Effector memory CD4-positive, alpha-beta T cell (primary cell): ENCODE data around the gene SIM2.

Experiments
- DNase-seq, 3 donors: peaks; one replicate each; pipeline ENCODE4 v3.0.0-alpha.2; 2020
- H3K27ac ChIP-seq: 2 replicates; pipeline ENCODE4 v1.7.0; 2013; ENCODE audit warnings: mild to moderate bottlenecking, low read length, moderate library complexity; ENCODE audit not compliant: insufficient read depth, poor library complexity, severe bottlenecking
- H3K27me3 ChIP-seq: replicated peaks from 2 replicates; pipeline ENCODE4 v1.7.0; 2013; ENCODE audit warnings: mild to moderate bottlenecking, low read length; ENCODE audit not compliant: insufficient read depth, control insufficient read depth, poor library complexity, severe bottlenecking
- H3K36me3 ChIP-seq: 2 replicates; pipeline ENCODE4 v1.7.0; 2013; ENCODE audit warnings: mild to moderate bottlenecking, low read length, moderate library complexity; ENCODE audit not compliant: control insufficient read depth, insufficient read depth
- H3K4me1 ChIP-seq: 2 replicates; pipeline ENCODE4 v1.7.0; 2013; ENCODE audit warnings: low read length, mild to moderate bottlenecking; ENCODE audit not compliant: control insufficient read depth, insufficient read depth, poor library complexity, severe bottlenecking
- H3K4me3 ChIP-seq: 2 replicates; pipeline ENCODE4 v1.7.0; 2013; ENCODE audit warnings: low read length, low read depth, mild to moderate bottlenecking; ENCODE audit not compliant: insufficient read depth, poor library complexity, severe bottlenecking
- H3K9me3 ChIP-seq: 2 replicates; pipeline ENCODE4 v1.7.0; 2013; ENCODE audit warnings: mild to moderate bottlenecking, low read length, moderate library complexity; ENCODE audit not compliant: control insufficient read depth

The SIM2 gene

DNA sequence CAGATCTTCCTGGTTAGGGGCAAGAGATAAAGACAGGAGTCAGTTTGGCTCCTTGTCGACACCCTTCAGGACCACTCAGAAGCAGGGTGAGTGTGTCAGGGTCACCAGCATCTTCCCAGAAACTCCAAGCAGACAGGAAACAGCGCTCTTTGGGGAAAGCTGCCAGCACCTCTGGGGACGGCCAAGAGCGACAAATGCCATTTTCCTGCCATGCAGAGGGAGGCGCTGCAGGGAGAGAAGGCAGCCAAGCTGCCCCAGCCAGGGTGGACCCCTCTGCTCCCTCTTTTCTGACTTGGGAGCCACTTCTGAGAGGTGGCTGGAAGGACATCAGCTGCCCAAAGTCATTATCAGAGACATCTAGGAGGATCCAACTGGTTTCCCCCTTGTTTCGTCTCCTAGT lies 29.0 kb downstream of the SIM2 start:
- Histone ChIP-seq H3K27ac (no peak overlapping the region), H3K4me1 (no peaks in the 10 kb centered on the region), H3K4me3 (no peak overlapping the region), H3K27me3 (no peaks in the 10 kb centered on the region), H3K36me3 (no peaks in the 10 kb centered on the region), H3K9me3 (no peaks in the 10 kb centered on the region)
- no peak for DNase-seq

GRCh38 chr21:36728371-36729111 lies 29.6 kb downstream of the SIM2 start:
- H3K4me3 ChIP-seq, result no peak overlapping the region
- no peak overlapping the region for H3K27ac ChIP-seq
- H3K36me3 ChIP-seq, result no peaks in the 10 kb centered on the region
- no peaks in the 10 kb centered on the region for H3K27me3 ChIP-seq
- DNase-seq, result no peak
- no peaks in the 10 kb centered on the region for H3K9me3 ChIP-seq
- no peaks in the 10 kb centered on the region for H3K4me1 ChIP-seq

- Histone ChIP-seq H3K36me3 (no peaks in the 10 kb centered on the region), H3K27me3 (no peaks in the 10 kb centered on the region), H3K9me3 (no peaks in the 10 kb centered on the region)
Measured at GRCh38 chr21:36729310-36729970, 30.5 kb downstream of the SIM2 start.

GRCh38 chr21:36730291-36731281 lies 31.7 kb downstream of the SIM2 start:
- Histone ChIP-seq H3K27me3 (no peaks in the 10 kb centered on the region), H3K4me1 (no peaks in the 10 kb centered on the region), H3K4me3 (no peak overlapping the region), H3K36me3 (no peaks in the 10 kb centered on the region), H3K27ac (no peak overlapping the region), H3K9me3 (no peaks in the 10 kb centered on the region)
- no peak for DNase-seq

More at GRCh38 chr21:36729310-36729970, 30.5 kb downstream of the SIM2 start:
- H3K4me1 ChIP-seq, result no peaks in the 10 kb centered on the region
- DNase-seq, result no peak
- no peak overlapping the region for H3K27ac ChIP-seq
- H3K4me3 ChIP-seq, result no peak overlapping the region

GRCh38 chr21:36732217-36732616 lies 33.3 kb downstream of the SIM2 start:
- no peaks in the 10 kb centered on the region for H3K36me3 ChIP-seq
- H3K27ac ChIP-seq, result no peak overlapping the region
- H3K9me3 ChIP-seq, result no peaks in the 10 kb centered on the region
- no peaks in the 10 kb centered on the region for H3K4me1 ChIP-seq
- H3K27me3 ChIP-seq, result no peaks in the 10 kb centered on the region
- no peak overlapping the region for H3K4me3 ChIP-seq
- DNase-seq, result no peak

GRCh38 chr21:36732761-36733160 lies 33.8 kb downstream of the SIM2 start:
- Histone ChIP-seq H3K27me3 (no peaks in the 10 kb centered on the region), H3K36me3 (no peaks in the 10 kb centered on the region), H3K4me1 (no peaks in the 10 kb centered on the region), H3K9me3 (no peaks in the 10 kb centered on the region), H3K4me3 (no peak overlapping the region), H3K27ac (no peak overlapping the region)
- DNase-seq, result no peak

DNA sequence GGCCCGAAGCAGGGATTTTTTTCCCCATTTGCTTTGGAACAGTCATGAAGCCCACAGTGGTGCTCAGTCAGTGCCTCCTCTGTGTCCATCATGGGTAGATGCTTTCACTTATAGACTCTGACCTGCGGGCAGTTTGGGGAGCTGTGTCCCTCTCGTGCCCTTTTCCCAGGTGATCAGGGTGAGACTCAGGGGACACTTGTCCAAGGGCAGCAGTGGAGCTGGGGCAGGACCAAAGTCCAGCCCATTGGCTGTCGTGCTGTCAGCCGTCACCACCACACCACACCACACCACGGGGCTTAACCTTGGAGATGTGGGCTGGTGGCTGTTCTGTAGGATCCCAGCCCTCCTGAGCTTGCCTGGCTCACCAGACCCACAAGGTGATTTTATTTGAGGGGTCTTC lies 34.9 kb downstream of the SIM2 start:
- no peak overlapping the region for H3K27ac ChIP-seq
- no peaks in the 10 kb centered on the region for H3K9me3 ChIP-seq
- no peaks in the 10 kb centered on the region for H3K4me1 ChIP-seq
- no peak overlapping the region for H3K4me3 ChIP-seq
- no peak for DNase-seq
- no peaks in the 10 kb centered on the region for H3K36me3 ChIP-seq
- no peaks in the 10 kb centered on the region for H3K27me3 ChIP-seq

DNA sequence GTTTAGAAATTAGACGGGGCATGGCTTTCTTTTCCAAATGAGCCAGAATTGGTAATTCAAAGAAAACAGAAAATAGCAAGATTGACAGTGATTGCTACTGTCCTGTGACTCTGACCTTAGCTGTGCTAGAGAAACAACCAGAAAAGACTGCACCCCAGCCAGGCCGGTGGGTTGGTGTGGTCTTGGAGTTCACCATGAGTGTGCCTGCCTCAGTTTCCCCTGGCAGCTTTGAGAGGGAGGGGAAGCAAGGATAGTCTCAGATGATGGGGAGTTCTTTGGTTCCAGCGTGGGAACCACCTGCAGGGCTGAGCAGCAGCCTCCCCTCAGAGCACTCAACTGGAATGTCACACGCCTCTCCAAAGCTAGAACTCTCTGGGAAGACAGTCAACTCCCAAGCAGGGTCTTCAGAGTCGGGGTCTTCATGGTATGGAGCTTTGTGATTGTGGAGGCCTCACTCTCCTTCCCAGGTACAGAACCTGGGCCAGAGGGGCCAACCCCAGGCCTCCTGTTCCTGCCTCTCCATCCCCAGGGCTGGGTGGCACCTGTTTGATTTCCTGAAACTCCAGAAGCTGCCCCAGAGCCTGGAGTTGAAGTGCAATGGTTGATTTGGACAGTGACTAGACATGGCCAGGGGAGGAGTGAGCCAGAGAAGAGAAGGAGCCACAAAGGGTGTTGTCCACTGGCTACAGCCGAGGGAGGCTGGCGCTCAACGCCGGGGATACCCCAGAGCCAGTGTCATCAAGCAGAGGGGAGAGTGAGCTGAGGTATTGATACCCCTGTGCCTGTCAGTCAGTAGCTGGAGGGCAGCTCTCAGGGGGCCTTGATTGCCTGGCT lies 35.7 kb downstream of the SIM2 start:
- no peaks in the 10 kb centered on the region for H3K4me1 ChIP-seq
- DNase-seq, result no peak
- H3K27me3 ChIP-seq, result no peaks in the 10 kb centered on the region

GRCh38 chr21:36735201-36735515 lies 36.2 kb downstream of the SIM2 start:
- Histone ChIP-seq H3K27me3 (no peaks in the 10 kb centered on the region), H3K27ac (no peak overlapping the region), H3K36me3 (no peaks in the 10 kb centered on the region), H3K9me3 (no peaks in the 10 kb centered on the region), H3K4me1 (no peaks in the 10 kb centered on the region), H3K4me3 (no peak overlapping the region)
- DNase-seq, result no peak

More for the DNA sequence above, 35.7 kb downstream of the SIM2 start:
- Histone ChIP-seq H3K4me3 (no peak overlapping the region), H3K27ac (no peak overlapping the region), H3K36me3 (no peaks in the 10 kb centered on the region), H3K9me3 (no peaks in the 10 kb centered on the region)
